HCT116 (cell line): ENCODE measurements around the gene DCP2. TPM values are rescaled to one million over a fixed set of nuclear protein-coding genes. Genes with fewer than 3 reads are reported as not detected.

ENCODE experiments used
- ATAC-seq: fragments of 200-7000 bp; cut with Tn5 transposase; 2 replicates; pipeline ENCODE4 v1.9.1; 2020; ENCODE audit warnings: mild to moderate bottlenecking, moderate library complexity
- BruUV-seq: library from RNA; stranded (reverse); fragments of 400-500 nt; replicated peaks from 2 replicates; lab custom pipeline; 2021; lab: Mats Ljungman, UMichigan
- CTCF ChIA-PET: fragments of 300-600 bp; sonication (Branson Sonifier 250); formaldehyde crosslinking; loops from one replicate; lab custom pipeline; 2021; ENCODE audit warnings: antibody characterized with exemption; lab: Charles Lee
- POLR2A ChIA-PET: fragments of 300-600, 350-600 bp; sonication (Branson Sonifier 250); formaldehyde crosslinking; loops from one replicate; lab custom pipeline; 2021; ENCODE audit warnings: antibody characterized with exemption; lab: Charles Lee
- RAD21 ChIA-PET, 2 experiments: fragments of 300-600 bp; sonication (Branson Sonifier 250); formaldehyde crosslinking; loops; one replicate each; lab custom pipeline; 2023; ENCODE audit warnings: low total read pairs in 2 of 2; ENCODE audit not compliant: uncharacterized antibody in 2 of 2, unreplicated experiment in 2 of 2, low non-redundant PET in 1 of 2; lab: Charles Lee
- DNase-seq: peaks from one replicate; pipeline ENCODE4 v3.0.0-alpha.2; 2010; ENCODE audit warnings: low read depth, low spot score
- H2AFZ ChIP-seq: fragments of 200-600 bp; shearing (Covaris generic), sonication (generic); 2 replicates; pipeline ENCODE4 v1.6.1; 2017; ENCODE audit warnings: low read depth, mixed run types, mixed read lengths, antibody characterized with exemption, low read length; ENCODE audit not compliant: poor library complexity, severe bottlenecking
- H3K27ac ChIP-seq: 2 replicates; pipeline ENCODE4 v1.5.1; 2012; ENCODE audit warnings: low read depth, low read length
- H3K27me3 ChIP-seq: fragments of 200-600 bp; sonication (generic); 2 replicates; pipeline ENCODE4 v1.6.1; 2016; ENCODE audit warnings: mixed run types, low read length, mixed read lengths; ENCODE audit not compliant: insufficient read depth
- H3K36me3 ChIP-seq, 2 experiments: fragments of 200-500 bp in 1 of 2; fragments of 200-600 bp in 1 of 2; sonication (Bioruptor generic) in 1 of 2; sonication (generic) in 1 of 2; 2 replicates each; pipeline versions ENCODE4 v1.5.1 to v1.6.1; 2014 to 2016; ENCODE audit warnings: low read length in 2 of 2, inconsistent platforms in 1 of 2, mixed read lengths in 1 of 2, mixed run types in 1 of 2; ENCODE audit not compliant: insufficient read depth in 2 of 2, control insufficient read depth in 1 of 2
- H3K4me1 ChIP-seq, 2 experiments: fragments of 200-600 bp in 1 of 2; sonication (generic) in 1 of 2; 2 replicates each; pipeline versions ENCODE4 v1.5.1 to v1.6.1; 2012 to 2017; ENCODE audit warnings: low read length in 2 of 2, inconsistent platforms in 1 of 2, mild to moderate bottlenecking in 1 of 2, mixed read lengths in 1 of 2, mixed run types in 1 of 2, moderate library complexity in 1 of 2; ENCODE audit not compliant: insufficient read depth in 2 of 2, control insufficient read depth in 1 of 2
- H3K4me2 ChIP-seq: fragments of 200-600 bp; sonication (generic); 2 replicates; pipeline ENCODE4 v1.6.1; 2017; ENCODE audit warnings: mixed run types, low read length, mixed read lengths
- H3K4me3 ChIP-seq, 2 experiments: fragments of 200-600 bp in 1 of 2; sonication (generic) in 1 of 2; replicated peaks in 1 of 2; 2 replicates each; pipeline ENCODE4 v1.5.1; 2011 to 2016; ENCODE audit warnings: low read length in 2 of 2, control low read depth in 1 of 2, low read depth in 1 of 2, mild to moderate bottlenecking in 1 of 2, mixed read lengths in 1 of 2, mixed run types in 1 of 2
- H3K79me2 ChIP-seq: fragments of 200-600 bp; sonication (generic); 2 replicates; pipeline ENCODE4 v1.6.1; 2017; ENCODE audit warnings: mild to moderate bottlenecking, mixed run types, low read length, moderate library complexity, mixed read lengths; ENCODE audit not compliant: insufficient read depth
- H3K9ac ChIP-seq: fragments of 200-600 bp; sonication (generic); 2 replicates; pipeline ENCODE4 v1.6.1; 2016; ENCODE audit warnings: low read length, mixed read lengths
- H3K9me2 ChIP-seq: fragments of 200-600 bp; sonication (generic), shearing (Covaris generic); 2 replicates; pipeline ENCODE4 v1.6.1; 2017; ENCODE audit warnings: mixed run types, mild to moderate bottlenecking, moderate library complexity; ENCODE audit not compliant: insufficient read depth
- H3K9me3 ChIP-seq, 2 experiments: fragments of 200-500 bp in 1 of 2; fragments of 200-600 bp in 1 of 2; sonication (Bioruptor generic) in 1 of 2; sonication (generic) in 1 of 2; 2 replicates each; pipeline ENCODE4 v1.6.1; 2014 to 2017; ENCODE audit warnings: low read length in 2 of 2, mixed read lengths in 2 of 2, inconsistent platforms in 1 of 2, low read depth in 1 of 2, mild to moderate bottlenecking in 1 of 2, mixed run types in 1 of 2, moderate library complexity in 1 of 2; ENCODE audit not compliant: control insufficient read depth in 1 of 2, insufficient read depth in 1 of 2
- H4K20me1 ChIP-seq: fragments of 200-600 bp; sonication (generic), shearing (Covaris generic); 2 replicates; pipeline ENCODE4 v1.6.1; 2017; ENCODE audit warnings: mixed run types, mild to moderate bottlenecking, moderate library complexity; ENCODE audit not compliant: insufficient read depth
- ATF3 ChIP-seq: IDR thresholded peaks from 2 replicates; pipeline ENCODE4 v1.6.1; 2012
- CEBPB ChIP-seq: IDR thresholded peaks from 2 replicates; pipeline ENCODE4 v1.6.1; 2012; ENCODE audit warnings: low read depth
- ELF1 ChIP-seq: IDR thresholded peaks from 2 replicates; pipeline ENCODE4 v1.6.1; 2012; ENCODE audit warnings: low read depth, borderline replicate concordance
- EZH2 ChIP-seq: fragments of 200-600 bp; sonication (generic); IDR thresholded peaks from 2 replicates; pipeline ENCODE4 v1.6.1; 2017; ENCODE audit warnings: antibody characterized with exemption, mixed run types
- EZH2phosphoT487 ChIP-seq: fragments of 200-600 bp; IDR thresholded peaks from 2 replicates; pipeline ENCODE4 v1.6.1; 2018; ENCODE audit warnings: antibody characterized with exemption, borderline replicate concordance
- FOSL1 ChIP-seq: IDR thresholded peaks from 2 replicates; pipeline ENCODE4 v1.6.1; 2012; ENCODE audit warnings: low read depth
- JUND ChIP-seq: IDR thresholded peaks from 2 replicates; pipeline ENCODE4 v1.6.1; 2012
- POLR2AphosphoS5 ChIP-seq: IDR thresholded peaks from 2 replicates; pipeline ENCODE4 v1.6.1; 2011; ENCODE audit warnings: mild to moderate bottlenecking, low read depth, low read length, moderate library complexity
- RAD21 ChIP-seq: IDR thresholded peaks from 2 replicates; pipeline ENCODE4 v1.6.1; 2012; ENCODE audit warnings: low read depth, mild to moderate bottlenecking
- SIN3A ChIP-seq: IDR thresholded peaks from 2 replicates; pipeline ENCODE4 v1.6.1; 2012; ENCODE audit warnings: low read depth
- SP1 ChIP-seq: IDR thresholded peaks from 2 replicates; pipeline ENCODE4 v1.6.1; 2012; ENCODE audit warnings: low read depth
- SRF ChIP-seq: IDR thresholded peaks from 2 replicates; pipeline ENCODE4 v1.6.1; 2012; ENCODE audit warnings: low read depth
- TCF7L2 ChIP-seq: IDR thresholded peaks from 2 replicates; pipeline ENCODE4 v1.7.0; 2011; ENCODE audit warnings: borderline replicate concordance, inconsistent platforms; ENCODE audit not compliant: insufficient read depth, insufficient read length; ENCODE audit errors: extremely low read depth
- YY1 ChIP-seq: IDR thresholded peaks from 2 replicates; pipeline ENCODE4 v1.6.1; 2011; ENCODE audit warnings: low read length, low read depth, moderate library complexity, mild to moderate bottlenecking; ENCODE audit not compliant: insufficient replicate concordance; ENCODE audit errors: extremely low read depth
- ZFX ChIP-seq: fragments of 450-650 bp; IDR thresholded peaks from 2 replicates; pipeline ENCODE4 v1.6.1; 2017
- intact Hi-C: fragments of 100-400 bp; cut with micrococcal nuclease; formaldehyde crosslinking; loops from 2 replicates; pipeline ENCODE4 v1.10.0; 2022
- total RNA-seq: library from RNA; stranded (reverse); gene quantifications from one replicate; pipeline ENCODE4 v1.2.1, GENCODE V29; 2021; ENCODE audit not compliant: unreplicated experiment
- TF ChIP-seq, protein P1 (sequence below): IDR thresholded peaks from 2 replicates; pipeline ENCODE4 v1.6.1; 2012
- TF ChIP-seq, protein P2 (sequence below): IDR thresholded peaks from 2 replicates; pipeline ENCODE4 v1.6.1; 2012; ENCODE audit warnings: low read depth

DCP2 gene
- total RNA-seq, 1 experiment from 2014 or later: 57.1 TPM

- CTCF ChIA-PET: no interaction called here
- no peak for TF ChIP-seq SIN3A
- no peak for TF ChIP-seq YY1
- no peak for TF ChIP-seq EZH2phosphoT487
- no peak for TF ChIP-seq RAD21
- no peak for TF ChIP-seq ATF3
- TF ChIP-seq JUND: no peak
- TF ChIP-seq, protein P1, sequence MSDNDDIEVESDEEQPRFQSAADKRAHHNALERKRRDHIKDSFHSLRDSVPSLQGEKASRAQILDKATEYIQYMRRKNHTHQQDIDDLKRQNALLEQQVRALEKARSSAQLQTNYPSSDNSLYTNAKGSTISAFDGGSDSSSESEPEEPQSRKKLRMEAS: no peak
- TF ChIP-seq, protein P2, sequence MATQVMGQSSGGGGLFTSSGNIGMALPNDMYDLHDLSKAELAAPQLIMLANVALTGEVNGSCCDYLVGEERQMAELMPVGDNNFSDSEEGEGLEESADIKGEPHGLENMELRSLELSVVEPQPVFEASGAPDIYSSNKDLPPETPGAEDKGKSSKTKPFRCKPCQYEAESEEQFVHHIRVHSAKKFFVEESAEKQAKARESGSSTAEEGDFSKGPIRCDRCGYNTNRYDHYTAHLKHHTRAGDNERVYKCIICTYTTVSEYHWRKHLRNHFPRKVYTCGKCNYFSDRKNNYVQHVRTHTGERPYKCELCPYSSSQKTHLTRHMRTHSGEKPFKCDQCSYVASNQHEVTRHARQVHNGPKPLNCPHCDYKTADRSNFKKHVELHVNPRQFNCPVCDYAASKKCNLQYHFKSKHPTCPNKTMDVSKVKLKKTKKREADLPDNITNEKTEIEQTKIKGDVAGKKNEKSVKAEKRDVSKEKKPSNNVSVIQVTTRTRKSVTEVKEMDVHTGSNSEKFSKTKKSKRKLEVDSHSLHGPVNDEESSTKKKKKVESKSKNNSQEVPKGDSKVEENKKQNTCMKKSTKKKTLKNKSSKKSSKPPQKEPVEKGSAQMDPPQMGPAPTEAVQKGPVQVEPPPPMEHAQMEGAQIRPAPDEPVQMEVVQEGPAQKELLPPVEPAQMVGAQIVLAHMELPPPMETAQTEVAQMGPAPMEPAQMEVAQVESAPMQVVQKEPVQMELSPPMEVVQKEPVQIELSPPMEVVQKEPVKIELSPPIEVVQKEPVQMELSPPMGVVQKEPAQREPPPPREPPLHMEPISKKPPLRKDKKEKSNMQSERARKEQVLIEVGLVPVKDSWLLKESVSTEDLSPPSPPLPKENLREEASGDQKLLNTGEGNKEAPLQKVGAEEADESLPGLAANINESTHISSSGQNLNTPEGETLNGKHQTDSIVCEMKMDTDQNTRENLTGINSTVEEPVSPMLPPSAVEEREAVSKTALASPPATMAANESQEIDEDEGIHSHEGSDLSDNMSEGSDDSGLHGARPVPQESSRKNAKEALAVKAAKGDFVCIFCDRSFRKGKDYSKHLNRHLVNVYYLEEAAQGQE: no peak
- TF ChIP-seq EZH2: no peak
- TF ChIP-seq POLR2AphosphoS5: no peak
- no peak for TF ChIP-seq ELF1
- TF ChIP-seq SP1: no peak
- TF ChIP-seq SRF: no peak
- no peak for TF ChIP-seq ZFX
- no peak for TF ChIP-seq CEBPB
- TF ChIP-seq TCF7L2: no peak
- TF ChIP-seq FOSL1: no peak
- TF ChIP-seq, all 23 proteins: peak for 0
- Histone ChIP-seq H3K4me1 (peaks cover 0 to 5% of the 10 kb centered on the region in 2 experiments; a peak in 2 of 4 replicates), H3K27ac (no peak overlapping the region), H4K20me1 (no peaks in the 10 kb centered on the region), H3K27me3 (no peaks in the 10 kb centered on the region), H3K4me3 (no peak overlapping the region), H3K4me2 (no peak overlapping the region), H3K36me3 (no peaks in the 10 kb centered on the region), H3K9me2 (no peaks in the 10 kb centered on the region), H2AFZ (no peak overlapping the region), H3K9me3 (no peaks in the 10 kb centered on the region), H3K9ac (no peak overlapping the region), H3K79me2 (peaks cover 98% of the 10 kb centered on the region)
- no TSS peak for BruUV-seq
- POLR2A ChIA-PET: no interaction called here
- DNase-seq (no peak), ATAC-seq (no peak)
- RAD21 ChIA-PET: no interaction called here
- intact Hi-C loops: no loop called here
These were observed 6.8 kb downstream of the DCP2 start for GRCh38 chr5:112983363-112983762.
